Activated naive CD4-positive, alpha-beta T cell treated with anti-CD3 and anti-CD28 coated beads for 36 hours (primary cell): Measurements from ENCODE around the gene HECTD4. TPM values are rescaled to one million over a fixed set of nuclear protein-coding genes. Genes with fewer than 3 reads are reported as not detected.
"Not testable (repeated sequence)": the region's sequence is repeated elsewhere in the genome, so short reads cannot be mapped to it uniquely, and the experiment has no call there.

Source experiments
- CTCF ChIA-PET: fragments of 350-600 bp; sonication (Branson Sonifier 250); formaldehyde crosslinking; loops from one replicate; lab custom pipeline; 2021; ENCODE audit warnings: antibody characterized with exemption; lab: Charles Lee
- DNase-seq: peaks from one replicate; pipeline ENCODE4 v3.0.0-alpha.2; 2020
- H3K27ac Mint-ChIP-seq: one replicate; pipeline ENCODE4 v1.8.0; 2021; ENCODE audit warnings: mild to moderate bottlenecking, mixed read lengths
- H3K27me3 Mint-ChIP-seq: one replicate; pipeline ENCODE4 v1.8.0; 2021; ENCODE audit warnings: low read depth, mixed read lengths
- H3K36me3 Mint-ChIP-seq: one replicate; pipeline ENCODE4 v1.8.0; 2021; ENCODE audit warnings: low read depth, mixed read lengths
- H3K4me1 Mint-ChIP-seq: one replicate; pipeline ENCODE4 v1.8.0; 2021; ENCODE audit warnings: low read depth, mixed read lengths
- H3K4me3 Mint-ChIP-seq: one replicate; pipeline ENCODE4 v1.8.0; 2021; ENCODE audit warnings: mild to moderate bottlenecking, moderate library complexity, mixed read lengths
- H3K9me3 Mint-ChIP-seq: one replicate; pipeline ENCODE4 v1.8.0; 2021; ENCODE audit warnings: mixed read lengths
- intact Hi-C: fragments of 100-400 bp; cut with micrococcal nuclease; formaldehyde crosslinking; loops from one replicate; pipeline ENCODE4 v1.15.1; 2023
- total RNA-seq, 2 experiments: library from RNA; stranded (reverse); gene quantifications; one replicate each; pipeline ENCODE4 v1.2.3, GENCODE V29; 2021

The HECTD4 gene
- total RNA-seq, 2 experiments from 2014 or later = 17.6 to 19.2 TPM

- intact Hi-C loops = loop anchor here (10.0 kb wide), 1 partner anchor 852 kb away; the partner anchor contains the start of gene OAS2
- no peaks in the 10 kb centered on the region for H3K9me3 Mint-ChIP-seq
- H3K4me3 Mint-ChIP-seq = no peak overlapping the region
- CTCF ChIA-PET = interaction anchor here (1.1 to 1.3 kb wide), 2 partner anchors 11 to 75 kb away, joined by 3 to 6 read pairs; no protein-coding TSS in a partner anchor
- no peaks in the 10 kb centered on the region for H3K27me3 Mint-ChIP-seq
- no peak overlapping the region for H3K27ac Mint-ChIP-seq
- peaks cover 25% of the 10 kb centered on the region for H3K4me1 Mint-ChIP-seq
- no peak for DNase-seq
- H3K36me3 Mint-ChIP-seq = no peaks in the 10 kb centered on the region
These were observed 259.2 kb downstream of the HECTD4 start for GRCh38 chr12:112122823-112123690.

GRCh38 chr12:112121780-112122565, 260.3 kb downstream of the HECTD4 start:
- DNase-seq = no peak
- no peak overlapping the region for H3K4me3 Mint-ChIP-seq
- H3K9me3 Mint-ChIP-seq = no peaks in the 10 kb centered on the region
- H3K27me3 Mint-ChIP-seq = no peaks in the 10 kb centered on the region
- CTCF ChIA-PET = interaction anchor here (0.6 to 1.3 kb wide), 3 partner anchors 9 to 853 kb away, joined by 3 to 6 read pairs (median 5); no protein-coding TSS in a partner anchor
- H3K27ac Mint-ChIP-seq = no peak overlapping the region
- H3K36me3 Mint-ChIP-seq = no peaks in the 10 kb centered on the region
- H3K4me1 Mint-ChIP-seq = peaks cover 17% of the 10 kb centered on the region
- intact Hi-C loops = loop anchor here (10.0 kb wide), 1 partner anchor 853 kb away; the partner anchor contains the start of gene OAS2

- H3K27me3 Mint-ChIP-seq = no peaks in the 10 kb centered on the region
- no peaks in the 10 kb centered on the region for H3K9me3 Mint-ChIP-seq
- peaks cover 16% of the 10 kb centered on the region for H3K4me1 Mint-ChIP-seq
- CTCF ChIA-PET = interaction anchor here (1.1 kb wide), 1 partner anchor 9 kb away, joined by 3 read pairs; the partner anchor contains the start of gene NAA25
- intact Hi-C loops = no loop called here
- no peaks in the 10 kb centered on the region for H3K36me3 Mint-ChIP-seq
- no peak for DNase-seq
- no peak overlapping the region for H3K4me3 Mint-ChIP-seq
- H3K27ac Mint-ChIP-seq = no peak overlapping the region
These were observed 264.5 kb downstream of the HECTD4 start for GRCh38 chr12:112117685-112118084.

- DNase-seq = peak; percentile 35
- Mint-ChIP-seq H3K9me3 (no peaks in the 10 kb centered on the region), H3K4me1 (peaks cover 22% of the 10 kb centered on the region), H3K4me3 (no peak overlapping the region), H3K27ac (no peak overlapping the region), H3K27me3 (no peaks in the 10 kb centered on the region), H3K36me3 (no peaks in the 10 kb centered on the region)
- intact Hi-C loops = no loop called here
- CTCF ChIA-PET = interaction anchor here (1.8 kb wide), 1 partner anchor 8 kb away, joined by 6 read pairs; no protein-coding TSS in a partner anchor
These were observed 265.8 kb downstream of the HECTD4 start for GRCh38 chr12:112116232-112117060.

- Mint-ChIP-seq H3K27me3 (no peaks in the 10 kb centered on the region), H3K4me1 (peaks cover 23% of the 10 kb centered on the region), H3K27ac (no peak overlapping the region), H3K4me3 (no peak overlapping the region), H3K9me3 (no peaks in the 10 kb centered on the region), H3K36me3 (no peaks in the 10 kb centered on the region)
- CTCF ChIA-PET = interaction anchor here (1.8 kb wide), 1 partner anchor 9 kb away, joined by 6 read pairs; no protein-coding TSS in a partner anchor
- intact Hi-C loops = no loop called here
- DNase-seq = no peak
These were observed 266.8 kb downstream of the HECTD4 start for GRCh38 chr12:112115259-112116045.

- DNase-seq = no peak
- CTCF ChIA-PET = interaction anchor here (0.6 to 1.4 kb wide), 4 partner anchors 10 to 57 kb away, joined by 3 to 6 read pairs (median 4); partner anchors contain the start of gene TRAFD1
- Mint-ChIP-seq H3K4me1 (peaks cover 33% of the 10 kb centered on the region), H3K9me3 (no peaks in the 10 kb centered on the region), H3K36me3 (peaks cover 3% of the 10 kb centered on the region), H3K27ac (no peak overlapping the region), H3K4me3 (no peak overlapping the region), H3K27me3 (no peaks in the 10 kb centered on the region)
- intact Hi-C loops = loop anchor here (1.0 kb wide), 2 partner anchors 13 to 18 kb away; partner anchors contain the start of gene TRAFD1
These were observed 269.7 kb downstream of the HECTD4 start for GRCh38 chr12:112112409-112113133.

- CTCF ChIA-PET = interaction anchor here (1.1 to 1.4 kb wide), 2 partner anchors 18 to 58 kb away, joined by 3 to 5 read pairs; no protein-coding TSS in a partner anchor
- Mint-ChIP-seq H3K36me3 (peaks cover 6% of the 10 kb centered on the region), H3K27ac (no peak overlapping the region), H3K27me3 (no peaks in the 10 kb centered on the region), H3K4me3 (no peak overlapping the region), H3K4me1 (peaks cover 37% of the 10 kb centered on the region), H3K9me3 (no peaks in the 10 kb centered on the region)
- no peak for DNase-seq
- intact Hi-C loops = loop anchor here (1.0 kb wide), 2 partner anchors 13 to 18 kb away; partner anchors contain the start of gene TRAFD1
These were observed 270.3 kb downstream of the HECTD4 start for GRCh38 chr12:112111931-112112330.

- CTCF ChIA-PET = interaction anchor here (0.6 to 1.4 kb wide), 2 partner anchors 59 to 293 kb away, joined by 3 read pairs; no protein-coding TSS in a partner anchor
- H3K27me3 Mint-ChIP-seq, DNase-seq, H3K27ac Mint-ChIP-seq, H3K9me3 Mint-ChIP-seq, H3K4me3 Mint-ChIP-seq, intact Hi-C loops: not testable (repeated sequence)
- Mint-ChIP-seq H3K4me1 (peaks cover 41% of the 10 kb centered on the region), H3K36me3 (peaks cover 12% of the 10 kb centered on the region)
These were observed 271.2 kb downstream of the HECTD4 start for GRCh38 chr12:112110787-112111662.
